NCI-H1417 treated with DMSO at 0.1 percent for 48 hours (cell line): ENCODE measurements around the gene EEFSEC.

Experiments
- DNase-seq: peaks from one replicate; lab custom pipeline; 2025; lab: John Stamatoyannopoulos, UW

Gene EEFSEC

DNA sequence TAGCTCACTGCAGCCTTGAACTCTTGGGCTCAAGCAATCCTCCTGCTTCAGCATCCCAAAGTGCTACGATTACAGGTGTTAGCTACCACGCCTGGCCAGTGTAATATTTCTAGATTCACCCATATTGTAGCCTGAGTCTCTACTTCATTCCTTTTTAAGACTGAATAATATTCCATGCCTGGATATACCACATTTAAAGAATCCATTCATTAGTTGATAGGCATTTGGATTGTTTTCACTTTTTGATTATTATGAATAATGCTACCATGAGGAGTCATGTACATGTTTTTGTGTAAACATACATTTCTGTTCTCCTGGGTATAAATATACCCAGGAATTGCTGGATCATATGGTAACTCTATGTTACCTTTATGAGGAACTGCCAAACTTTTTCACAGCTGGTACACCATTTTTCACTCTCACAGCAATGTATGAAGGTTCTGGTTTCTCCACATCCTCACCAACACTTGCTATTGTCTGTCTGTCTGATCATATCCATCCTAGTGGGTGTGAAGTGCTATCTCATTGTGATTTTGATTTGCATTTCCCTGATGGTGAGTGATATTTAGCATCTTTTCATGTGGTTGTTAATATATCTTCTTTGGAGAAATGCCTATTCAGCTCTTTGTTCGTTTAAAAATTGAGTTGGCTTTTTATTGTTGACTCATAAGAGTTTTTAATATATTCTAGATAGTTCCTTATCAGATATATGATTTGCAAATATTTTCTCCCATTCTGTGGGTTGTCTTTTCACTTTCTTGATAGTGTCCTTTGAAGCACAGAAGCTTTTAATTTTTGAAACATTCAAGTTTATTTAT is 32.6 kb downstream of the EEFSEC start:
- DNase-seq = no peak

DNA sequence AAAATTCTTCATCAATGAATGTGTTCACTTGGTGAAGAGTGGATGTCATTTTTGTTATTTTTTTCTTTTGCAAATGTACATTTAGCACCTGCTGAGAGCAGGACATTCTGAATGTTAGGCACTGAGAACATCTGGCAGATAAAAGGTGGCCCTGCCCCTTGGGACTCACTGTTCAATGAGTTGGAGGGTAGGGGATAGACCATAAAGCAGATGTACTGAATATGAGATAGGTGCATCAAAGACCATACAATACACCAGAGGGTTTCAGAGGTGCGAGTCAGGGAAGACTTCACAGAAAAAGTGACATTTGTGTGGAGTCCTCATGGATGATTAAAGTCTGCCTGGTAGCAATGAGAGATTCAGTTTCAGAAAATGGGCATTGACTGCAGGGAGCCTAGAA is 34.2 kb downstream of the EEFSEC start:
- DNase-seq = no peak

GRCh38 chr3:128188326-128188725 is 35.0 kb downstream of the EEFSEC start:
- no peak for DNase-seq

DNA sequence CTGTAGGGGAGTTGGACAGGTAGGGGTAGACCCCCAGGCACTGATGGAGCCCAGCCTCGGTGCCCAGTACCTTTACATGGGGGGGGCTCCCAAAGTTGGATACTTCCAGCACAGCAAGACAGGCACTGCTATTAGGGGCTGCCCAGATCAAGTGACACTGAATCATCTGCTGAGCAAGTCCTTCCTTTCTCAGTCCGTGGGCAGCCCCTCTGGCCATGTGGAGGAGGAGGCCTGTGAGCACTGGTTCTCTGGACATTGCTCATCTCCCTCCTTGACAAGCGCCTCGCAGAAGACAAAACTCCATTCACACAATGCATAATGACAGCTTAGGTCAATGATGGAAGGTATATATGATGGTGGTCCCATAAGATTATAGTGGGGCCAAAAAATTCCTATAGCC is 35.7 kb downstream of the EEFSEC start:
- no peak for DNase-seq

DNA sequence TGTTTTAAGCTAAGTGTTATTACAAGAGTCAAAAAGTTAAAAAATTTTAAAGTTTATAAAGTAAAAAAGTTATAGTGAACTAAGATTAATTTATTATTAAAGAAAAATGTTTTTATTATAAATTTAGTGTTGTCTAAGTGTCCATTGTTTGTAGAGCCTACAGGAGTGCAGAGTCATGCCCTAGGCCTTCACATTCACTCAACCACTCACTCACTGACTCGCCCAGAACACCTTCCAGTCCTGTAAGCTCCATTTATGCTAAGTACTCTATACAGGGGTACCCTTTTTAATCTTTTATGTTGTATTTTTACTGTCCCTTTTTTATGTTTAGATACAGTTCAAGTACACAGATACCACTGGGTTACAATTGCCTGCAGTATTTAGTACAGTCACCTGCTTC is 37.2 kb downstream of the EEFSEC start:
- no peak for DNase-seq

DNA sequence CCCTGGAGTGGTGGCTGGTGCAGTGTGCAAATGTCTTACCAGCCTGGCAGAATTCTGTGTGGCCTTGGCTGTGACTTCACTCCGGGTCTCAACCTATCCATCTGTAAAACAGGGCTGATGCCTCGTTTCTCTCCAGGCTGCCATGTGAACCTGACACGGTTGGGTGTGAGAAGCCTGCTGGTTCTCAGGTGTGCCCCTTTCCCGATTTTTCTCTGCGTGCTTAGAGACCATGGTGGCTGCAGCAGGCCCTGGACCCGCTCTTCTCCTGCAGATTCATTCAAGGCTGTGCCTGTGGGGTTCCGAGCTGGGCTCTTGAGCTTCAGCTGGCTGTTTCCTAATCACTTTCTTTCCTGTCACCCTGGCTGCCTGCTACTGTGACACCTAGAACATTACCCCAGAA is 38.9 kb downstream of the EEFSEC start:
- DNase-seq = no peak

GRCh38 chr3:128193168-128193567 is 39.9 kb downstream of the EEFSEC start:
- no peak for DNase-seq

GRCh38 chr3:128194843-128195242 is 41.6 kb downstream of the EEFSEC start:
- no peak for DNase-seq

DNA sequence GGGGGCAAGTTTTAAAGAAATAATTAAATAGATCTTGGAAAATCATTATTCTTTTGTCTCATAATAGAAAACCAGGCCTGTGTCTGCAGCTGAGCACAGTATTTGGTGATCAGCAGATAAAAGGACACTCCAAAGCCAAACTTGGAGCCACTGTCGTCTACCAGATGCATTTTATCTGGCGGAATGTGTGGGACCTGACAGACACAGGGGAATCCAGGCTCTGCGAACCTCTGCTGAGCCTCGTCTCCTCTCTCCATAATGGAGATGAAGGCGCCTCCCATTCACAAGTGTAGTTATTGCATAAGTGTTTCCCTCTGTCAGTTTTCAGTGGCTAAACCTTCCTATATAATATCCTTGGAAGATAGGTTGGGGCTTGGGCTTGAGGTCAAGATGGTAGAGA is 42.1 kb downstream of the EEFSEC start:
- no peak for DNase-seq

DNA sequence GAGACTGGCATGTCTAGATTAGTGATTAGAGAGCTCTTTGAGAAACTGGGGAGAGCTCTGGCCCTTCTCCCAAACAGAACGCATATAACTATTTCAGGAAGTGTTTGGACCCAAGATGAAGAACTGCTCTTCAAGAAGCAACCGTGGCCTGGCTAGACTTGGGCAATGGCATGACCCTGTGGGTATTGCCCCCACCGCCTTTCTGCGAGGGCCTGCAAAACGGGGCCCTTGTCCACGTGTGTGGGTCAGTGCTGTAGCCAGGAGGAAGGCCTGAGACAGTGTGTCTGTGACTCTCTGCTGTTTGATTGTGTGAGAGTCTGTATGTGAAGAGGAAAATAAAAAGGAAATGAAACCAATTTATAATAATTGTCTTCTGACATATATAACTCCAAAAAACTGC is 42.5 kb downstream of the EEFSEC start:
- no peak for DNase-seq

GRCh38 chr3:128196647-128197046 is 43.4 kb downstream of the EEFSEC start:
- no peak for DNase-seq

- no peak for DNase-seq
These were observed 44.6 kb downstream of the EEFSEC start for GRCh38 chr3:128197855-128198254.

DNA sequence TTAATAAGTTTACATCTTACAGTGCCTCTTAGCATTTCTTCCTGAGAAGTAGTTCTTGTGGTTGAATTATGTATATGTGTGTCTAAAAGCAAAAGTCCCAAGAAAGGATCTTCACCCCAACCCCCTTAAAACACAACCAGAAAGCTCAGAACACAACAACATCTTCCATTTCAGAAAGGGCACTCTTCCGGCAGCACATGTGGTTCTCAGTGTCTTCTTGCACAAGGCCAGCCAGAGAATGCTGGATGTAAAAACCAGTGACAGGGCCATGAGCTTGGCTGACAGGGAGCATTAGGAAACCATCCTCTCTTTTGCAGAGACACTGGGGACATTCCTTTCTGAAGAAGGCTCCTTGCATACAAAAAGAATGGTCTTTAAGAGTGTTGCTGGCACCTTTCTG is 45.0 kb downstream of the EEFSEC start:
- no peak for DNase-seq

- DNase-seq = no peak
These were observed 45.8 kb downstream of the EEFSEC start for GRCh38 chr3:128199110-128199509.

DNA sequence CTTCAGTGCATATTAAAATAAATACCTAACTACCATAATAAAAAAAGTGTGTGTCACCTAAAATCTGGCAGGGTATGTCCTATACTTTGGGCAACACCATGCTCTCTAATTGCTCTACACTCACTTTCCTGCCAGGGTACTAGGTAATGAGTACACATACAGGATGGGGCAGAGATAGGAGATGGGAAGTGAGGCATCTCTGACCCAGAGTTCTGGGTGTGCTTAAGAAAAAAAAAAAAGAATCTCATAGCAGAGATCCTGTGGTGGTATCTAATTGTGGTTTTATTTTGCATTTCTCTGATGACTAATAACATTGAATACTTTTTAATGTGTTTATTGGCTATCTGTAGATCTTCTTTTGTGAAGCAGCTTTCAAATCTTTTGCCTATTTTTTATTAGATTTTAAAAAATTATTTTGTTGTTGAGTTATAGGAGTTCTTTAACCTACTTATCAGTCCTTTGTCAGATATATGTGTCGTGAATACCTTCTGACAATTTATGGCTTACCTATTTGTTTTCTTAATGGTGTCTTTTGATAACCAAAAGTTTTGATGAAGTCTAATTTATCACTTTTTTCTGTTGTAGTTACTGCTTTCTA is 48.0 kb downstream of the EEFSEC start:
- no peak for DNase-seq

DNA sequence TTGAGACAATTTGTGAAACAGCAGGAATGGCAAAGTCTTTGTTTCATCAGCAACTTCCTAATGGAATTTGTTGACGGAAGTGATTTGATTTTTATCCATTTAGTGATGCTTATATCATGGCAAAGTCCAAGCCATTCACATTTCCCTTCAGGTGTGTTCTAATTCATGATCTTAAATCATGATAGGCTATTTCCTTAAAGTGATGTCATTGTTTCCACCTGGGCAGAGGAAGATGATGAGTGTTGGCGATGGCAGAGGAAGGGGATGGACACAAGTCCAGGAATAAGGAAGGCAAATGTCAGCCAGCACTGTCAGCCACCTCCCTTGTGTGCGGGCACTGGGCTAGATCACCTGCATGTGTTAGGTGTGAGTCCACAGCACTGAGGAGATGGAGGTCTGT is 49.9 kb downstream of the EEFSEC start:
- DNase-seq = no peak

GRCh38 chr3:128205558-128206145 is 52.4 kb downstream of the EEFSEC start:
- DNase-seq = no peak

DNA sequence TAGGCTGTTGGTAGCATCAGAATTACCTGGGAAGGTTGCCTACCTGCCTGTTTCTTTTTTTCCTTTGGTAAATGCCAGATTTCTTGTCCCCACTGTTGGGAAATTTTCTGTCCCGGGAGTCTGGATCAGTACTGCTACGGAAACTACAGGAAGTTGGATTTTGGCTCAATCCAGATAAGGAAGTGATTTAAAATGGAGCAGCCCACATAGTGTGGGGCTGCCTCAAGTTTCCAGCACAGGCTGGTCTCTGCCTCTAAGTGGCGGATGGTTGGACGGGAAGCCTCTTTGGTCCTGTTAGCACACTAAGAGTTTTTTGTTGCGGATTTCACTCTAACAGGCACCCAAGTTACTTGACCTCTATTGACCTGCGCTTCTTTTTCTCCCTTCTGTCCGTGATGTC is 54.7 kb downstream of the EEFSEC start:
- no peak for DNase-seq

DNA sequence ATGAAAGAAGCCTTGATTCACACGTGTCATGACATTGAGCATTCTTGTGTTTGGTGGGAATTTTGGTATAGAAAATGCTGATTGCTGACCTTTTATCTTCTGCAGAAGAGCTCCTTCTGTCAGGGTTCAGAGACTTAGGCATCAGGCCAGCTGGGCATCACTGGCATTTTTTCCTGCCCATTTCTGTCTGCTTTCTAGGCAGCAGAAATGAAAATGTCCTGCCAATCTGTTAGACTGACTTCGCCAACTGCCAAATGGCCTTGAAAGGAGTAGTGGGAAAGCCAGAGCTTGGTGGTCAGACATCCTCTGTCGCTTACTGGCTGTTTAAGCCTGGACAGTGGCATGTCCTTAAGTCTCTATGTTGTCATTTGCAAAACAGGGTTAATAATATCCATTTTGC is 57.4 kb downstream of the EEFSEC start:
- DNase-seq = no peak

DNA sequence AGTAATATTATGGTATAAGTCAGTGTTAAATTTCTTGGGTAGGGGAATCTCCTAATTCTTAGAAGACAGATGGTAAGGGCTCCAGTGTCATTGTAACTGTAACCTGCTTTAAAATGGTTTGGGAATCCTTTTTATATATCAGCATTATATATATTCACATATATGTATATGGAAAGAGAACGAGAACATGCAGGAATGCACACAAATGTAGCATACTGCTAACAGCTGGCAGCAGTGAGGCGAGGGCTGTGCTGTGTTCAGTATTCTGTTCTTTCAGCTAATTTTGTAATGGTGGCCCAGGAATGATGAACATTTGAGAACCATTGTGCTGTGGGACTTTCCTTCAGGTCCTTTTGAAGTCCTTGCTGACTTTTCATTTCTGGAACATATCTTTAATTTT is 60.8 kb downstream of the EEFSEC start:
- DNase-seq = no peak

DNA sequence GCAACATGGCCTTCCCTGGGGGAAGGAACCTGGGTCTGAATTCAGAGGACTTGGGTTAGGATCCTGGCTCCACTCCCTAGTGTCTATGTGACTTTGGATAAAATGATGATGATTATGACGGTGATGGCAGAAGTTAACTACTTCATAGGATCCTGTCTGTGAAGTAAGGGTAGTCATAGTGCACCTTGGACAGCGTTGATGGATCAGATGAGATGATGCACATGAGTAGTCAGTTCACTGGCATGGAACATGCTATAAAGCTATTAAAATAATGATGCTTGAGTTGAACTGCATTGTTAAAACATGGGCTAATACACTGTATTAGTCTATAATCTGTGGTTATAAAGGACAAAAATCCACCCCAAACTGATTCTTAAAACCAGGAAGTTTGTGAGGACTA is 62.0 kb downstream of the EEFSEC start:
- DNase-seq = no peak

DNA sequence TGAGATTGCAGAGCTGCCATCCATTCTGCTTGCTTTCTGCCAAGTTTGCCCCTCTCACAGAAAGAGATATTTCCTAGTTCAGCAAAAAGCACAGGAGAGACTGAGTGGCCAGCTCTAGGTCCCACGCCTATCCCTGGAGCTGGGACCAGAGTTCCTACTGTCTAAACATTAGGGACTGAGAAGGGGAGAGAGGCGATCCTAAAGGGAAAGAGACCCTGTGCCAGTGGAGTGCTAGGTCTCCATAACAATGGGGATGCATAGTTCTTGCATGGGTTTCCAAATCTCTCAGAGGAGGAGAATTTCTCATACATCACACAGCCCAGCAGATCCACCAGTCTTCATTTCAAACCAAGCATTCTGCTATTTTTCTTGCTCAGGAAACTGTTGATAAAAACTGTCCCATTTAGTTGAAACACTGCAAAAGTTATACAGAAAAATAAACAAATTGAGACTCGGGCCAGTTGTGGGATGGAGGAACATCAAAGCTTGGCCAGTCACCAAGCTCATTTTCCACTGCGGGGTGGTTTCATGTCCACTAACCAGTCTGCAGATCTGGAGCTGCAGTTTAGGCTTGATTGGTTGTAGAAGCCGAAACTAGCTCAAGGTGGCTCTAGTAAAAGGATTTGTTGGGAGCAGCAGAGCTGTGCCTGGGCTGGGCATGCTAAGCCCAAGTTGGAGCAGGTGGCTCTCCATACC is 62.7 kb downstream of the EEFSEC start:
- DNase-seq = no peak
